Gastrocnemius medialis (tissue), 4 donors: ENCODE results near the gene MAPK8.

ENCODE experiments used
- POLR2A ChIP-seq, 2 donors: fragments of 450-650 bp; IDR thresholded peaks; one replicate each; pipeline ENCODE4 v1.6.1; 2017; ENCODE audit warnings: antibody characterized with exemption in 2 of 2, mild to moderate bottlenecking in 2 of 2, moderate library complexity in 2 of 2
- TF ChIP-seq, protein P1 (sequence below), 5 experiments: fragments of 450-650 bp in 3 of 5; fragments of 200-600 bp in 2 of 5; sonication (generic) in 2 of 5; IDR thresholded peaks in 4 of 5; conservative IDR thresholded peaks in 1 of 5; 1 replicate in 4 of 5; 2 replicates in 1 of 5; pipeline ENCODE4 v1.5.1; 2016 to 2019; ENCODE audit warnings: antibody characterized with exemption in 5 of 5, mild to moderate bottlenecking in 3 of 5, moderate library complexity in 3 of 5

DNA sequence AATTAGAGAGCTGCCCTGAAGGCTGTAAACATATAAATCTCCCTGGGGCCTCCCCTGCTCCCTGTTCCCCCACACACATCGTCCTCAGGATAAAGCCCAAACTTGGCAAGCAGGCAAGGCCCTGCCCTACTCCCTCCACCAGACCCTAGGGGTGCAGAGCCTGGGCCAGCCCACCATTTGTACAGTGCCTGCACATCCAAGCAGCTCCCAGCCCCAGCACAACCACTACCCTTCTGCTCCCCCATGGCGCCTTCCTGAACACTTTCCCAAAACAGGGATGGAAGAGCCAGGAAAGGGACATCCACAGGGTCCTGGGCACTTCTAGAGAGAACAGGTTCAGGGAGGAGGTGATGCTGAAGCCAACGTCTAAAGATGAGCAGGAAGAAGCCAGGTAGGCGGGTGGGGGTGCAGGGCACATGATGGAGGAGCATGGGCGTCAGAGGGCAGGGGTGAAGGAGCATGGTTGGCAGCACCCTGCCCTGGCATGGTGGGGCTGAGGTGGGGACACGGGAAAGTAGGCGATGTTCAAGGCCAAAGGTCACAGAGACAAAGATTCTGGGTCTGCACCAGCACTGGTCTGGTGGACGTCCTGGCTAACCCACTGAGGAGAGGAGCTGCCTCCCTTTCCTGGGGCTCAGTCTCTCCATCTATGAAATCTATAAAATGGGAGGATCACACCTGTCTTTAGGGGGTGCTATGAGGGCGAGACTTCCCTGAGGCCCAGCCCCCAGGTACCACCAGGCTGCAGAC is 157.8 kb downstream of the MAPK8 start:
- TF ChIP-seq POLR2A (IDR thresholded peaks at IDR 0.05) = no peak
- TF ChIP-seq, protein P1, sequence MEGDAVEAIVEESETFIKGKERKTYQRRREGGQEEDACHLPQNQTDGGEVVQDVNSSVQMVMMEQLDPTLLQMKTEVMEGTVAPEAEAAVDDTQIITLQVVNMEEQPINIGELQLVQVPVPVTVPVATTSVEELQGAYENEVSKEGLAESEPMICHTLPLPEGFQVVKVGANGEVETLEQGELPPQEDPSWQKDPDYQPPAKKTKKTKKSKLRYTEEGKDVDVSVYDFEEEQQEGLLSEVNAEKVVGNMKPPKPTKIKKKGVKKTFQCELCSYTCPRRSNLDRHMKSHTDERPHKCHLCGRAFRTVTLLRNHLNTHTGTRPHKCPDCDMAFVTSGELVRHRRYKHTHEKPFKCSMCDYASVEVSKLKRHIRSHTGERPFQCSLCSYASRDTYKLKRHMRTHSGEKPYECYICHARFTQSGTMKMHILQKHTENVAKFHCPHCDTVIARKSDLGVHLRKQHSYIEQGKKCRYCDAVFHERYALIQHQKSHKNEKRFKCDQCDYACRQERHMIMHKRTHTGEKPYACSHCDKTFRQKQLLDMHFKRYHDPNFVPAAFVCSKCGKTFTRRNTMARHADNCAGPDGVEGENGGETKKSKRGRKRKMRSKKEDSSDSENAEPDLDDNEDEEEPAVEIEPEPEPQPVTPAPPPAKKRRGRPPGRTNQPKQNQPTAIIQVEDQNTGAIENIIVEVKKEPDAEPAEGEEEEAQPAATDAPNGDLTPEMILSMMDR (IDR thresholded peaks at IDR 0.05 in 4 of 5, conservative IDR thresholded peaks at IDR 0.05 in 1 of 5) = no peak
